Measurements from ENCODE around the gene OLFML3. TPM values are rescaled to one million over a fixed set of nuclear protein-coding genes. Genes with fewer than 3 reads are reported as not detected.

Gene OLFML3
- total and polyA plus RNA-seq, 4 experiments from 2014 or later = 0.42 to 0.70 TPM; not detected in 2

- intact Hi-C loops (cut with micrococcal nuclease) = no loop called here
- no peak overlapping the region for H3K4me3 ChIP-seq (ENCODE audit: low read length in 2 of 2)
- H3K27ac Mint-ChIP-seq = no peak overlapping the region
- POLR2A ChIA-PET (ENCODE audit: partially characterized antibody) = no interaction called here
- H3K36me3 Mint-ChIP-seq = peaks cover 10 to 17% of the 10 kb centered on the region in 2 donors
- no peak overlapping the region for H3K27ac ChIP-seq (ENCODE audit: low read depth, low read length)
- peaks cover 0 to 2% of the 10 kb centered on the region in 2 donors for H3K27me3 Mint-ChIP-seq
- DNase-seq = no peak
- H3K36me3 ChIP-seq (ENCODE audit: insufficient read depth, low read length) = no peaks in the 10 kb centered on the region
- H3K4me1 Mint-ChIP-seq = peaks cover 2 to 8% (median 5%) of the 10 kb centered on the region in 4 donors
- H3K9me3 ChIP-seq (ENCODE audit: control insufficient read depth in 1 of 2, low read length in 2 of 2) = peaks cover 0 to 15% of the 10 kb centered on the region in 2 donors
- H3K4me3 Mint-ChIP-seq = no peak overlapping the region
- CTCF ChIA-PET (ENCODE audit: partially characterized antibody) = interaction anchor here (0.7 kb wide), 1 partner anchor 40 kb away, joined by 3 read pairs; no protein-coding TSS in a partner anchor
- H3K27me3 ChIP-seq (ENCODE audit: insufficient read depth, low read length) = no peaks in the 10 kb centered on the region
- no peaks in the 10 kb centered on the region for H3K4me1 ChIP-seq (ENCODE audit: insufficient read depth, low read length)
- peaks cover 0 to 38% (median 24%) of the 10 kb centered on the region in 8 donors for H3K9me3 Mint-ChIP-seq
Measured at GRCh38 chr1:113995382-113995781, 16.1 kb downstream of the OLFML3 start.

DNA sequence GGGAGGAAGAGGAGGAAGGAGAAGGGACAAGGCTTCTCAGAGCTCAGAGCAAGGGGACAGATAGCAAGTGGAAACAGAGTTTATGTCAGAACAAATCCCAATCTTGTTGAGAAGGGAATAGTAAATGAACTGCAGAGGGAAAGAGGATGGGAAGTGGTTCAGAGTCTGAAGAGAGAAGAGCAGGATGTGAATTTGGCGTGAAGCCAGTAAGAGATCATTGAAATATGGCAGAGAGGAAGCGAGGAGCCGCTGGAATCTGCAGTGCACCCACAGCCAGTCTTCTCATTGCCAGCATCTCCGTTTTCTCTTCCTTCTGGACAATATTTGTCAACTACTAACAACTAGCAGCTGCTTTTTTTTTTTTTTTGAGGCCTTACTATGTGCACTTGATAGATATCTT, 19.1 kb downstream of the OLFML3 start:
- Mint-ChIP-seq H3K4me1 (peaks cover 2 to 8% (median 5%) of the 10 kb centered on the region in 4 donors), H3K9me3 (peaks cover 0 to 31% (median 21%) of the 10 kb centered on the region in 8 donors), H3K4me3 (no peak overlapping the region), H3K36me3 (peaks cover 10 to 13% of the 10 kb centered on the region in 2 donors), H3K27me3 (peaks cover 0 to under 1% of the 10 kb centered on the region in 2 donors), H3K27ac (no peak overlapping the region)
- Histone ChIP-seq H3K9me3 (ENCODE audit: control insufficient read depth in 1 of 2, low read length in 2 of 2) (peaks cover 0 to 15% of the 10 kb centered on the region in 2 donors), H3K4me1 (ENCODE audit: insufficient read depth, low read length) (no peaks in the 10 kb centered on the region), H3K36me3 (ENCODE audit: insufficient read depth, low read length) (no peaks in the 10 kb centered on the region), H3K27ac (ENCODE audit: low read depth, low read length) (no peak overlapping the region), H3K4me3 (ENCODE audit: low read length in 2 of 2) (no peak overlapping the region), H3K27me3 (ENCODE audit: insufficient read depth, low read length) (no peaks in the 10 kb centered on the region)
- intact Hi-C loops (cut with micrococcal nuclease) = no loop called here
- POLR2A ChIA-PET (ENCODE audit: partially characterized antibody) = no interaction called here
- no peak for DNase-seq
- CTCF ChIA-PET (ENCODE audit: partially characterized antibody) = no interaction called here

GRCh38 chr1:113999233-113999632, 20.0 kb downstream of the OLFML3 start:
- H3K36me3 ChIP-seq (ENCODE audit: insufficient read depth, low read length) = no peaks in the 10 kb centered on the region
- H3K27me3 ChIP-seq (ENCODE audit: insufficient read depth, low read length) = no peaks in the 10 kb centered on the region
- H3K9me3 ChIP-seq (ENCODE audit: control insufficient read depth in 1 of 2, low read length in 2 of 2) = peaks cover 0 to 8% of the 10 kb centered on the region in 2 donors
- H3K27ac ChIP-seq (ENCODE audit: low read depth, low read length) = no peak overlapping the region
- H3K27me3 Mint-ChIP-seq = peaks cover 0 to 8% of the 10 kb centered on the region in 2 donors
- H3K4me1 Mint-ChIP-seq = peaks cover 2 to 8% (median 5%) of the 10 kb centered on the region in 4 donors
- no peak overlapping the region for H3K4me3 Mint-ChIP-seq
- H3K4me1 ChIP-seq (ENCODE audit: insufficient read depth, low read length) = no peaks in the 10 kb centered on the region
- no peak overlapping the region for H3K27ac Mint-ChIP-seq
- ChIA-PET POLR2A (ENCODE audit: partially characterized antibody) (no interaction called here), CTCF (ENCODE audit: partially characterized antibody) (no interaction called here)
- intact Hi-C loops (cut with micrococcal nuclease) = no loop called here
- H3K4me3 ChIP-seq (ENCODE audit: low read length in 2 of 2) = no peak overlapping the region
- peaks cover 0 to 25% (median 17%) of the 10 kb centered on the region in 8 donors for H3K9me3 Mint-ChIP-seq
- DNase-seq = no peak
- H3K36me3 Mint-ChIP-seq = peaks cover 10% of the 10 kb centered on the region in 2 donors

DNA sequence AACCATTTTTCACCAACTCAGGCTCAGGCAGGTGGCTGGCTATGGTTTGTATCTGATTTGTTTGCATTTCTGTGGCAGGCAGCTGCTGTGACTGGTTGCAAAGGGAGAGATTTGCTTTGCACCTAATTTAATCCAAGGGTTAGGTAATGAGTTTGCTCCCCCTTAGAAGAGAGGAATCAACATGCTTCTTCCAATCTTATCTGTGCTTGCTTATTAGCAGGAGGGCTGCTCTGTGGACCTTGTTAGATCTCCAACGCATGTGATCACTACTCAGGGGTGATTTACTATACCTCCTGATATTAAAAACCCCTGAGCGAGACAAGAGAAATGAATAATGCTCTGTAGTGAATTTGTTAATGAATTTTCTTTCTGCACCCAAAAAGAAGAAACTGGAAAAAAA, 20.5 kb downstream of the OLFML3 start:
- CTCF ChIA-PET (ENCODE audit: partially characterized antibody) = no interaction called here
- no peak for DNase-seq
- no peak overlapping the region for H3K4me3 Mint-ChIP-seq
- H3K36me3 ChIP-seq (ENCODE audit: insufficient read depth, low read length) = no peaks in the 10 kb centered on the region
- no peaks in the 10 kb centered on the region for H3K27me3 ChIP-seq (ENCODE audit: insufficient read depth, low read length)
- H3K27ac ChIP-seq (ENCODE audit: low read depth, low read length) = no peak overlapping the region
- no peaks in the 10 kb centered on the region for H3K4me1 ChIP-seq (ENCODE audit: insufficient read depth, low read length)
- intact Hi-C loops (cut with micrococcal nuclease) = no loop called here
- H3K27ac Mint-ChIP-seq = no peak overlapping the region
- peaks cover 2 to 8% (median 5%) of the 10 kb centered on the region in 4 donors for H3K4me1 Mint-ChIP-seq
- peaks cover 0 to 8% of the 10 kb centered on the region in 2 donors for H3K27me3 Mint-ChIP-seq
- peaks cover 0 to 20% (median 11%) of the 10 kb centered on the region in 8 donors for H3K9me3 Mint-ChIP-seq
- H3K36me3 Mint-ChIP-seq = peaks cover 6 to 12% of the 10 kb centered on the region in 2 donors
- POLR2A ChIA-PET (ENCODE audit: partially characterized antibody) = no interaction called here
- H3K4me3 ChIP-seq (ENCODE audit: low read length in 2 of 2) = no peak overlapping the region
- H3K9me3 ChIP-seq (ENCODE audit: control insufficient read depth in 1 of 2, low read length in 2 of 2) = peaks cover 0 to 6% of the 10 kb centered on the region in 2 donors

DNA sequence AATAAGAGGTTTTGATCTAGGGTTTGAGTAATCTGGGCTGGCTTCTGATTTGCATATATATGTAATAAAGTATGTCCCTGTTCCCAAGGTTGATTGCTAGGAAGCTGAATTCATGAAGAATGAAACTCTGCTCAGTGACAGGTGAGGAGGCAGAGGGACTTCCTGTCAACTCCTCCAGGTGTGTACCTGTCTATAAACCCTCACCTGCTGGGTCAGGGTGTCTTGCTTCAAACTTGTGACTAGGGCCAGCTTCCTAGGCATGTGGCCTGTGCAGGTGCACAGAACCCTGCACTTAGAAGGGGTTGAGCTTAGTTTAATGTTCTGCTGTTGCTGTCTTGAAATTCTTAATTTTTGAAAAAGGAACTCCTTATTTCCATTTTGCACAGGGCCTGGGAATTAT, 21.1 kb downstream of the OLFML3 start:
- no peaks in the 10 kb centered on the region for H3K9me3 ChIP-seq (ENCODE audit: control insufficient read depth in 1 of 2, low read length in 2 of 2)
- H3K4me3 Mint-ChIP-seq = no peak overlapping the region
- H3K27me3 ChIP-seq (ENCODE audit: insufficient read depth, low read length) = no peaks in the 10 kb centered on the region
- peaks cover 2 to 8% (median 5%) of the 10 kb centered on the region in 4 donors for H3K4me1 Mint-ChIP-seq
- no peak overlapping the region for H3K27ac ChIP-seq (ENCODE audit: low read depth, low read length)
- ChIA-PET CTCF (ENCODE audit: partially characterized antibody) (no interaction called here), POLR2A (ENCODE audit: partially characterized antibody) (no interaction called here)
- peaks cover 0 to 13% (median 5%) of the 10 kb centered on the region in 8 donors for H3K9me3 Mint-ChIP-seq
- no peaks in the 10 kb centered on the region for H3K36me3 ChIP-seq (ENCODE audit: insufficient read depth, low read length)
- peaks cover 2 to 7% of the 10 kb centered on the region in 2 donors for H3K36me3 Mint-ChIP-seq
- intact Hi-C loops (cut with micrococcal nuclease) = no loop called here
- H3K27ac Mint-ChIP-seq = no peak overlapping the region
- no peaks in the 10 kb centered on the region for H3K4me1 ChIP-seq (ENCODE audit: insufficient read depth, low read length)
- peaks cover 0 to 8% of the 10 kb centered on the region in 2 donors for H3K27me3 Mint-ChIP-seq
- DNase-seq = no peak
- no peak overlapping the region for H3K4me3 ChIP-seq (ENCODE audit: low read length in 2 of 2)

DNA sequence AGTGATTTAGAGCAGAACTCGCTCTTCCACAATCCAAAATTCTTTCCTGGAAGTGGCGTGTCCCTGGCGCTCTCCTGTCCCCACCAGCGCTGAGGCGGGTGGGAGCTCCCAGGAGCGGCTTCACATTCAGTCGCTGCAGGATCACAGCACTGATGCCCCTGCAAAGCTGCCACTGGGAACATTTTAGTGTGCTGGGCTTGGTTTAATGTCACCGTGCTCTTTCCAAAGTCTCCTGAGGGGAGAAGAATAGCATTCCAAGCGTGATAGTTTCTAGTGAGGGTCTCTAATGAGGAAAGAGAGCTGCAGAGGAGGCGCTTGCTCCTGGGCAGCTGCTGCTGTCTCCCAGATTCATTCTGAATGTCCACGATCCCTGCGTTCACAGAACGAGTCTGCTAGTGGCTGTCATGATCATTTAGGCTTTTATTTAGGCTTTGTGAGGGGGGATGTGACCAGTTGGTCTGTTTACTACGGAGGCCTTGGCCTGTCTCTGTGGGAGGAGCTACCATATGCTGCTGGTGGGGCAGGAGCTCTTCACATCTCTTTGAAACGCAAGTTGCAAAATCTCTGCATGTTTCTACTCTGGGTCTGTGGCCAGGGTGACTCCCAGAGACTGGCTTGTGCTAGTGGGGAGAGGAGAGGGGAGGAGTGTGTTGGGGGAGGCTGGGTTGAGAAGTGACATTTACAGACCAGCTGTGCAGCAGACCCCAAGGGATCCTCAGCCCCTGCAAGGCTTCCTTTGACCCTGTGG, 23.4 kb downstream of the OLFML3 start:
- no peak overlapping the region for H3K27ac ChIP-seq (ENCODE audit: low read depth, low read length)
- no peaks in the 10 kb centered on the region for H3K27me3 ChIP-seq (ENCODE audit: insufficient read depth, low read length)
- CTCF ChIA-PET (ENCODE audit: partially characterized antibody) = no interaction called here
- H3K4me1 ChIP-seq (ENCODE audit: insufficient read depth, low read length) = no peaks in the 10 kb centered on the region
- DNase-seq = no peak
- Mint-ChIP-seq H3K27me3 (peaks cover 0 to 8% of the 10 kb centered on the region in 2 donors), H3K36me3 (peaks cover 0 to 5% of the 10 kb centered on the region in 2 donors), H3K4me1 (peaks cover 2 to 8% (median 5%) of the 10 kb centered on the region in 4 donors), H3K27ac (no peak overlapping the region), H3K9me3 (peaks cover 0 to 3% (median 0%) of the 10 kb centered on the region in 8 donors), H3K4me3 (no peak overlapping the region)
- H3K36me3 ChIP-seq (ENCODE audit: insufficient read depth, low read length) = no peaks in the 10 kb centered on the region
- no peaks in the 10 kb centered on the region for H3K9me3 ChIP-seq (ENCODE audit: control insufficient read depth in 1 of 2, low read length in 2 of 2)
- intact Hi-C loops (cut with micrococcal nuclease) = no loop called here
- POLR2A ChIA-PET (ENCODE audit: partially characterized antibody) = no interaction called here
- H3K4me3 ChIP-seq (ENCODE audit: low read length in 2 of 2) = no peak overlapping the region

DNA sequence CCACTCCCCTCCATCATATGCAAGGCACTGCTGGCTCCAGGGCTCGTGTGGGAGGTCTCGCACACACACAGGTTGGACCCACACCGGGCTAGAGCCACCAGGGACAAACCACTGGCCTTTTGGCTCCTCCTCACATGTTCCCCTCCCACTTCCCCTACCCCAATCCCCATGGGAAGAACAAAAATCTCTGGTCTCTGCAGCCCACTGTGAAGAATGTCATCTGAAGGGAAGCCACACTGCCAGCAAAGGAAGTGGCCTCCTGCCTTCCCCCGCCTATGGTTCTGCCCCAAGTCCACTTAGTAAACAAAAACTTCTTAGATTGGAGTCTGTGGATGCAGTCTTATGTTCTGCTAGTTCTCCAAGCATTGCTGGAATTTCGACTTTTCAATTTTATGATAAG, 24.2 kb downstream of the OLFML3 start:
- ChIA-PET CTCF (ENCODE audit: partially characterized antibody) (no interaction called here), POLR2A (ENCODE audit: partially characterized antibody) (no interaction called here)
- H3K4me3 Mint-ChIP-seq = no peak overlapping the region
- H3K36me3 Mint-ChIP-seq = peaks cover 0 to 5% of the 10 kb centered on the region in 2 donors
- H3K4me1 Mint-ChIP-seq = peaks cover 0 to 4% (median 0%) of the 10 kb centered on the region in 4 donors
- no peak for DNase-seq
- peaks cover 0 to 3% (median 0%) of the 10 kb centered on the region in 8 donors for H3K9me3 Mint-ChIP-seq
- H3K9me3 ChIP-seq (ENCODE audit: control insufficient read depth in 1 of 2, low read length in 2 of 2) = no peaks in the 10 kb centered on the region
- H3K4me1 ChIP-seq (ENCODE audit: insufficient read depth, low read length) = no peaks in the 10 kb centered on the region
- H3K27me3 Mint-ChIP-seq = peaks cover 0 to 8% of the 10 kb centered on the region in 2 donors
- intact Hi-C loops (cut with micrococcal nuclease) = no loop called here
- no peak overlapping the region for H3K4me3 ChIP-seq (ENCODE audit: low read length in 2 of 2)
- no peaks in the 10 kb centered on the region for H3K27me3 ChIP-seq (ENCODE audit: insufficient read depth, low read length)
- no peak overlapping the region for H3K27ac ChIP-seq (ENCODE audit: low read depth, low read length)
- no peak overlapping the region for H3K27ac Mint-ChIP-seq
- no peaks in the 10 kb centered on the region for H3K36me3 ChIP-seq (ENCODE audit: insufficient read depth, low read length)
